HCEC 1CT (cell line): ENCODE results near the gene FIGNL2.

Source experiments
- DNase-seq: peaks from one replicate; pipeline ENCODE4 v3.0.0-alpha.2; 2017

The FIGNL2 gene

GRCh38 chr12:51852404-51853137 lies 4.1 kb upstream of the FIGNL2 start:
- no peak for DNase-seq

- DNase-seq, result no peak
These were observed 3.1 kb upstream of the FIGNL2 start for GRCh38 chr12:51851413-51852124.

GRCh38 chr12:51850965-51851299 lies 2.4 kb upstream of the FIGNL2 start:
- DNase-seq, result no peak

GRCh38 chr12:51850081-51850964 lies 1.8 kb upstream of the FIGNL2 start:
- DNase-seq, result no peak

- no peak for DNase-seq
These were observed 570 bp upstream of the FIGNL2 start for GRCh38 chr12:51848841-51849735.

- DNase-seq, result no peak
These were observed 734 bp downstream of the FIGNL2 start for GRCh38 chr12:51847643-51848325.

GRCh38 chr12:51846911-51847642 lies 1.4 kb downstream of the FIGNL2 start:
- DNase-seq, result no peak

GRCh38 chr12:51846271-51846691 lies 2.2 kb downstream of the FIGNL2 start:
- no peak for DNase-seq

GRCh38 chr12:51845482-51845881 lies 3.0 kb downstream of the FIGNL2 start:
- no peak for DNase-seq

GRCh38 chr12:51844854-51845253 lies 3.7 kb downstream of the FIGNL2 start:
- no peak for DNase-seq

GRCh38 chr12:51841727-51842126 lies 6.8 kb downstream of the FIGNL2 start:
- DNase-seq, result no peak

GRCh38 chr12:51840966-51841365 lies 7.6 kb downstream of the FIGNL2 start:
- no peak for DNase-seq

- no peak for DNase-seq
These were observed 9.1 kb downstream of the FIGNL2 start for GRCh38 chr12:51839310-51839947.

GRCh38 chr12:51838762-51839161 lies 9.8 kb downstream of the FIGNL2 start:
- DNase-seq, result no peak

- DNase-seq, result no peak
These were observed 10.5 kb downstream of the FIGNL2 start for GRCh38 chr12:51838036-51838435.

- DNase-seq, result no peak
These were observed 11.2 kb downstream of the FIGNL2 start for GRCh38 chr12:51837286-51837685.

- DNase-seq, result no peak
These were observed 11.7 kb downstream of the FIGNL2 start for GRCh38 chr12:51836827-51837173.

- DNase-seq, result no peak
These were observed 12.3 kb downstream of the FIGNL2 start for GRCh38 chr12:51836041-51836826.

GRCh38 chr12:51834411-51834810 lies 14.1 kb downstream of the FIGNL2 start:
- no peak for DNase-seq
